ENCODE measurements around the gene SLC5A9.

The SLC5A9 gene

GRCh38 chr1:48224791-48225190, 2.3 kb downstream of the SLC5A9 start:
- Histone ChIP-seq H2BK5ac (ENCODE audit: low read length) (no peak overlapping the region), H3K14ac (ENCODE audit: low read length) (no peak overlapping the region), H3K36me3 (replicated peaks in 1 of 2; ENCODE audit: control insufficient read depth in 2 of 2, insufficient read depth in 2 of 2, low read length in 2 of 2) (no peaks in the 10 kb centered on the region), H3K27ac (replicated peaks; ENCODE audit: low read length) (no peak overlapping the region), H3K27me3 (ENCODE audit: control insufficient read depth in 3 of 3, insufficient read depth in 3 of 3, low read depth in 1 of 3, low read length in 3 of 3) (no peaks in the 10 kb centered on the region), H3K4me1 (ENCODE audit: control insufficient read depth in 2 of 2, insufficient read depth in 1 of 2, low read depth in 1 of 2, low read length in 2 of 2) (no peaks in the 10 kb centered on the region), H3K4ac (ENCODE audit: low read length) (no peak overlapping the region), H2AK5ac (ENCODE audit: low read depth, low read length) (no peak overlapping the region), H2BK120ac (ENCODE audit: low read depth, low read length) (no peak overlapping the region), H3K23ac (ENCODE audit: low read depth, low read length, poor library complexity) (no peak overlapping the region), H2BK12ac (ENCODE audit: low read length) (no peak overlapping the region), H4K91ac (ENCODE audit: low read depth, low read length, poor library complexity) (no peak overlapping the region), H2BK15ac (ENCODE audit: low read length) (no peak overlapping the region), H3K79me1 (ENCODE audit: low read depth, low read length) (no peaks in the 10 kb centered on the region), H3K9me3 (replicated peaks in 1 of 2; ENCODE audit: control insufficient read depth in 2 of 2, insufficient read depth in 1 of 2, low read depth in 1 of 2, low read length in 2 of 2) (peaks cover 0 to 4% of the 10 kb centered on the region in 2 donors), H4K8ac (ENCODE audit: low read depth, low read length) (no peak overlapping the region), H3K18ac (ENCODE audit: low read length) (peak overlapping the region; percentile 40), H3K9ac (ENCODE audit: low read depth, low read length, poor library complexity) (no peak overlapping the region), H3K4me2 (ENCODE audit: insufficient read depth, low read length, poor library complexity, severe bottlenecking) (no peak overlapping the region), H2AFZ (ENCODE audit: low read length) (no peak overlapping the region), H3K4me3 (ENCODE audit: low read length in 2 of 2) (no peak overlapping the region)
- no CpG with 5 or more reads among the region's 6 CpGs for WGBS, 2 donors (ENCODE audit: extremely low coverage in 2 of 2, insufficient read length in 2 of 2, insufficient replicate concordance in 1 of 2)
- DNase-seq (ENCODE audit: low spot score): no peak

GRCh38 chr1:48225579-48225978, 3.1 kb downstream of the SLC5A9 start:
- peak overlapping the region in 1 of 2 donors; percentile 57 for H3K4me3 ChIP-seq (ENCODE audit: low read length in 2 of 2)
- H2BK15ac ChIP-seq (ENCODE audit: low read length): no peak overlapping the region
- no peaks in the 10 kb centered on the region for H3K4me1 ChIP-seq (ENCODE audit: control insufficient read depth in 2 of 2, insufficient read depth in 1 of 2, low read depth in 1 of 2, low read length in 2 of 2)
- H3K18ac ChIP-seq (ENCODE audit: low read length): no peak overlapping the region
- no peak overlapping the region for H2BK5ac ChIP-seq (ENCODE audit: low read length)
- no peak overlapping the region for H3K4ac ChIP-seq (ENCODE audit: low read length)
- no peak overlapping the region for H3K4me2 ChIP-seq (ENCODE audit: insufficient read depth, low read length, poor library complexity, severe bottlenecking)
- H2AK5ac ChIP-seq (ENCODE audit: low read depth, low read length): no peak overlapping the region
- H3K27ac ChIP-seq (replicated peaks; ENCODE audit: low read length): no peak overlapping the region
- no peak overlapping the region for H3K14ac ChIP-seq (ENCODE audit: low read length)
- H4K8ac ChIP-seq (ENCODE audit: low read depth, low read length): no peak overlapping the region
- no peak overlapping the region for H2BK12ac ChIP-seq (ENCODE audit: low read length)
- no peaks in the 10 kb centered on the region for H3K79me1 ChIP-seq (ENCODE audit: low read depth, low read length)
- no peak overlapping the region for H4K91ac ChIP-seq (ENCODE audit: low read depth, low read length, poor library complexity)
- no peak overlapping the region for H3K9ac ChIP-seq (ENCODE audit: low read depth, low read length, poor library complexity)
- H3K27me3 ChIP-seq (ENCODE audit: control insufficient read depth in 3 of 3, insufficient read depth in 3 of 3, low read depth in 1 of 3, low read length in 3 of 3): no peaks in the 10 kb centered on the region
- no peak overlapping the region for H2AFZ ChIP-seq (ENCODE audit: low read length)
- H3K36me3 ChIP-seq (replicated peaks in 1 of 2; ENCODE audit: control insufficient read depth in 2 of 2, insufficient read depth in 2 of 2, low read length in 2 of 2): no peaks in the 10 kb centered on the region
- DNase-seq (ENCODE audit: low spot score): no peak
- no peak overlapping the region for H3K23ac ChIP-seq (ENCODE audit: low read depth, low read length, poor library complexity)
- WGBS, 2 donors (ENCODE audit: extremely low coverage in 2 of 2, insufficient read length in 2 of 2, insufficient replicate concordance in 1 of 2): 100% methylated on average over 1 to 2 of the region's 6 CpGs
- peaks cover 0 to 4% of the 10 kb centered on the region in 2 donors for H3K9me3 ChIP-seq (replicated peaks in 1 of 2; ENCODE audit: control insufficient read depth in 2 of 2, insufficient read depth in 1 of 2, low read depth in 1 of 2, low read length in 2 of 2)
- H2BK120ac ChIP-seq (ENCODE audit: low read depth, low read length): no peak overlapping the region

GRCh38 chr1:48227165-48228013, 4.9 kb downstream of the SLC5A9 start:
- no peaks in the 10 kb centered on the region for H3K27me3 ChIP-seq (ENCODE audit: control insufficient read depth in 3 of 3, insufficient read depth in 3 of 3, low read depth in 1 of 3, low read length in 3 of 3)
- H3K9me3 ChIP-seq (replicated peaks in 1 of 2; ENCODE audit: control insufficient read depth in 2 of 2, insufficient read depth in 1 of 2, low read depth in 1 of 2, low read length in 2 of 2): peaks cover 0 to 4% of the 10 kb centered on the region in 2 donors
- no peak for DNase-seq (ENCODE audit: low spot score)
- no peak overlapping the region for H2BK120ac ChIP-seq (ENCODE audit: low read depth, low read length)
- H3K4me2 ChIP-seq (ENCODE audit: insufficient read depth, low read length, poor library complexity, severe bottlenecking): no peak overlapping the region
- no peak overlapping the region for H3K4ac ChIP-seq (ENCODE audit: low read length)
- peak overlapping the region in 1 of 2 donors; percentile 67 for H3K4me3 ChIP-seq (ENCODE audit: low read length in 2 of 2)
- peak overlapping the region; percentile 24 for H3K18ac ChIP-seq (ENCODE audit: low read length)
- H3K23ac ChIP-seq (ENCODE audit: low read depth, low read length, poor library complexity): peak overlapping the region; percentile 0
- no peaks in the 10 kb centered on the region for H3K79me1 ChIP-seq (ENCODE audit: low read depth, low read length)
- no peak overlapping the region for H2AFZ ChIP-seq (ENCODE audit: low read length)
- H2BK5ac ChIP-seq (ENCODE audit: low read length): no peak overlapping the region
- H2BK15ac ChIP-seq (ENCODE audit: low read length): no peak overlapping the region
- H4K91ac ChIP-seq (ENCODE audit: low read depth, low read length, poor library complexity): no peak overlapping the region
- H3K36me3 ChIP-seq (replicated peaks in 1 of 2; ENCODE audit: control insufficient read depth in 2 of 2, insufficient read depth in 2 of 2, low read length in 2 of 2): no peaks in the 10 kb centered on the region
- no peak overlapping the region for H4K8ac ChIP-seq (ENCODE audit: low read depth, low read length)
- WGBS, 2 donors (ENCODE audit: extremely low coverage in 2 of 2, insufficient read length in 2 of 2, insufficient replicate concordance in 1 of 2): no CpG with 5 or more reads among the region's 10 CpGs
- H3K14ac ChIP-seq (ENCODE audit: low read length): peak overlapping the region; percentile 10
- no peak overlapping the region for H2BK12ac ChIP-seq (ENCODE audit: low read length)
- H3K4me1 ChIP-seq (ENCODE audit: control insufficient read depth in 2 of 2, insufficient read depth in 1 of 2, low read depth in 1 of 2, low read length in 2 of 2): no peaks in the 10 kb centered on the region
- no peak overlapping the region for H3K27ac ChIP-seq (replicated peaks; ENCODE audit: low read length)
- H2AK5ac ChIP-seq (ENCODE audit: low read depth, low read length): no peak overlapping the region
- peak overlapping the region; percentile 50 for H3K9ac ChIP-seq (ENCODE audit: low read depth, low read length, poor library complexity)

- peaks cover 0 to 4% of the 10 kb centered on the region in 2 donors for H3K9me3 ChIP-seq (replicated peaks in 1 of 2; ENCODE audit: control insufficient read depth in 2 of 2, insufficient read depth in 1 of 2, low read depth in 1 of 2, low read length in 2 of 2)
- H3K4me3 ChIP-seq (ENCODE audit: low read length in 2 of 2): no peak overlapping the region
- no peaks in the 10 kb centered on the region for H3K36me3 ChIP-seq (replicated peaks in 1 of 2; ENCODE audit: control insufficient read depth in 2 of 2, insufficient read depth in 2 of 2, low read length in 2 of 2)
- no peak overlapping the region for H3K23ac ChIP-seq (ENCODE audit: low read depth, low read length, poor library complexity)
- H3K14ac ChIP-seq (ENCODE audit: low read length): no peak overlapping the region
- H2BK15ac ChIP-seq (ENCODE audit: low read length): no peak overlapping the region
- no peak overlapping the region for H3K9ac ChIP-seq (ENCODE audit: low read depth, low read length, poor library complexity)
- H4K8ac ChIP-seq (ENCODE audit: low read depth, low read length): no peak overlapping the region
- no peak overlapping the region for H3K4ac ChIP-seq (ENCODE audit: low read length)
- no peak overlapping the region for H2BK12ac ChIP-seq (ENCODE audit: low read length)
- no peak overlapping the region for H2AFZ ChIP-seq (ENCODE audit: low read length)
- no CpG with 5 or more reads among the region's 5 CpGs for WGBS, 2 donors (ENCODE audit: extremely low coverage in 2 of 2, insufficient read length in 2 of 2, insufficient replicate concordance in 1 of 2)
- H3K79me1 ChIP-seq (ENCODE audit: low read depth, low read length): no peaks in the 10 kb centered on the region
- no peaks in the 10 kb centered on the region for H3K27me3 ChIP-seq (ENCODE audit: control insufficient read depth in 3 of 3, insufficient read depth in 3 of 3, low read depth in 1 of 3, low read length in 3 of 3)
- H3K4me2 ChIP-seq (ENCODE audit: insufficient read depth, low read length, poor library complexity, severe bottlenecking): no peak overlapping the region
- no peak overlapping the region for H3K27ac ChIP-seq (replicated peaks; ENCODE audit: low read length)
- no peaks in the 10 kb centered on the region for H3K4me1 ChIP-seq (ENCODE audit: control insufficient read depth in 2 of 2, insufficient read depth in 1 of 2, low read depth in 1 of 2, low read length in 2 of 2)
- H2BK120ac ChIP-seq (ENCODE audit: low read depth, low read length): no peak overlapping the region
- no peak overlapping the region for H4K91ac ChIP-seq (ENCODE audit: low read depth, low read length, poor library complexity)
- no peak overlapping the region for H2AK5ac ChIP-seq (ENCODE audit: low read depth, low read length)
- no peak overlapping the region for H2BK5ac ChIP-seq (ENCODE audit: low read length)
- DNase-seq (ENCODE audit: low spot score): no peak
- H3K18ac ChIP-seq (ENCODE audit: low read length): no peak overlapping the region
Observed at GRCh38 chr1:48228156-48228555, 5.6 kb downstream of the SLC5A9 start.

Measured in neuronal stem cell (in vitro differentiated cells).